Pancreas (tissue), 10 donors: ENCODE data around the gene SPDYE1. TPM values are rescaled to one million over a fixed set of nuclear protein-coding genes. Genes with fewer than 3 reads are reported as not detected.

Source experiments
- ATAC-seq, 4 donors: fragments of 200-7000 bp; cut with Tn5 transposase; one replicate each; pipeline versions ENCODE4 v1.8.0 to v1.9.1; 2020; ENCODE audit warnings: mild to moderate bottlenecking in 4 of 4, moderate library complexity in 4 of 4
- DNase-seq, 6 donors: peaks; one replicate each; pipeline ENCODE4 v3.0.0-alpha.2; 2020
- FAIRE-seq: peaks from 2 replicates; lab custom pipeline; 2012; peaks lifted over from hg19 to GRCh38; lab: Jason Lieb, UNC
- H3K27ac ChIP-seq, 4 donors: fragments of 200-600 bp; sonication (generic); 1 replicate in 3 of 4; 2 replicates in 1 of 4; pipeline versions ENCODE4 v1.5.0 to v1.8.0; 2020
- H3K27me3 ChIP-seq, 4 donors: fragments of 200-600 bp; one replicate each; pipeline ENCODE4 v1.8.0; 2021
- H3K36me3 ChIP-seq, 3 donors: fragments of 200-600 bp; sonication (generic) in 1 of 3; one replicate each; pipeline versions ENCODE4 v1.5.0 to v1.8.0; 2020 to 2021
- H3K4me1 ChIP-seq, 3 donors: fragments of 200-600 bp; one replicate each; pipeline ENCODE4 v1.8.0; 2021
- H3K4me3 ChIP-seq, 4 donors: fragments of 200-600 bp; sonication (generic) in 2 of 4; one replicate each; pipeline versions ENCODE4 v1.5.0 to v1.8.0; 2020 to 2021
- H3K9me3 ChIP-seq, 4 donors: fragments of 200-600 bp; one replicate each; pipeline ENCODE4 v1.8.0; 2021
- WGBS, 2 donors: extraction: QIAGEN DNeasy Blood & Tissue Kit; methylation state at CpG; one replicate each; pipeline ENCODE4 v1.1.7; 2013; 5-methylcytosine and 5-hydroxymethylcytosine counted together
- intact Hi-C, 3 donors: fragments of 100-400 bp; cut with DNase I; formaldehyde crosslinking; loops; one replicate each; pipeline versions ENCODE4 v1.11.1 to v1.14.2; 2022
- polyA plus RNA-seq, 2 donors: library from polyadenylated mRNA; stranded (reverse); fragments of 200-250 nt; gene quantifications; one replicate each; pipeline ENCODE4 v1.2.3, GENCODE V29; 2013
- total RNA-seq, 6 donors: library from RNA; stranded (reverse); fragmentation: NEBNext Ultra II Directional in 4 of 6; extraction: Animal tissue kit (Norgen Biotek cat#: 25700) in 4 of 6; gene quantifications; one replicate each; pipeline versions ENCODE4 v1.2.1 to v1.2.4, GENCODE V29; 2021 to 2023
- TF ChIP-seq, protein P1 (sequence below), 4 donors: fragments of 200-600 bp; sonication (generic) in 3 of 4; IDR thresholded peaks; one replicate each; pipeline versions ENCODE4 v1.5.0 to v1.8.0; 2021; ENCODE audit warnings: antibody characterized with exemption in 4 of 4
- donor health status: healthy with polysubstance abuse.
- donor health status: DM: no; HTN: no; CAD: no; lungs with moderate emphysema.
- donor health status: DM: no; HTN: no; CAD: no.
- donor health status: control.
- donor health status: control.
- donor health status: Bipolar disorder and iron deficiency.
- donor health status: DM: yes; HTN: yes; CAD: no.
- donor health status: DM: no; HTN: no; CAD: no.
- donor health status: DM: no; HTN: no; CAD: no.
- donor health status: DM: yes; HTN: yes; CAD: no.

The SPDYE1 gene
- total and polyA plus RNA-seq, 8 donors = 0.09 TPM; not detected in 7

DNA sequence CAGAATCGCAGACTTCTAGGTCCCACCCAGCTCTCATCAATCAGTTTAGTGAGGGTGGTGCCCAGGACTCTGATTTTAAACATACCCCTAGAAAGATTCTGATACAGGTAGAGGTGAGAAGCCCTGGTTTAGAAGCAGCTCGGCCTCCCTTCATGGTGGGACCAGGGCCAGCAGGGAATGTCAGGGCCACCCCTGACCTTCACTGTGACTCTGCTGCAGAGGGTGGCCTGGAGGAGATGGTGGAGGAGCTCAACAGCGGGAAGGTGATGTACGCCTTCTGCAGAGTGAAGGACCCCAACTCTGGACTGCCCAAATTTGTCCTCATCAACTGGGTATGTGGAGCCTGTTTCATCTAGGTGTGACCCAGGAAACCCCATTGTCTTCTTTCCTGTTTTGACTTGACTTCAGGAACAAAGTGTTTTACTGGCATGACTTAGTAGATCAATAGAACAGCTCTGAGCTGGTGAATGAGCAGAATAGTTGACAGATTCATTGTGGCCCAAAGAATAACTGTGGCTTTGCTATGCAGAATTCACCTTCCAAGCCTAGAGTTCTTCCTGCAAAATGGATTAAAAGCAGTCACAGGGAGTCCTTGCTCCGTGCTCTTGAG, 54.0 kb downstream of the SPDYE1 start:
- H3K27me3 ChIP-seq = no peaks in the 10 kb centered on the region
- intact Hi-C loops = no loop called here
- 90 to 94% methylated on average over 5 of the region's 5 CpGs for WGBS, 2 donors
- no peak for ATAC-seq
- peak in 2 of 6 donors; percentile 3 to 14 for DNase-seq
- H3K9me3 ChIP-seq = no peaks in the 10 kb centered on the region
- TF ChIP-seq, protein P1, sequence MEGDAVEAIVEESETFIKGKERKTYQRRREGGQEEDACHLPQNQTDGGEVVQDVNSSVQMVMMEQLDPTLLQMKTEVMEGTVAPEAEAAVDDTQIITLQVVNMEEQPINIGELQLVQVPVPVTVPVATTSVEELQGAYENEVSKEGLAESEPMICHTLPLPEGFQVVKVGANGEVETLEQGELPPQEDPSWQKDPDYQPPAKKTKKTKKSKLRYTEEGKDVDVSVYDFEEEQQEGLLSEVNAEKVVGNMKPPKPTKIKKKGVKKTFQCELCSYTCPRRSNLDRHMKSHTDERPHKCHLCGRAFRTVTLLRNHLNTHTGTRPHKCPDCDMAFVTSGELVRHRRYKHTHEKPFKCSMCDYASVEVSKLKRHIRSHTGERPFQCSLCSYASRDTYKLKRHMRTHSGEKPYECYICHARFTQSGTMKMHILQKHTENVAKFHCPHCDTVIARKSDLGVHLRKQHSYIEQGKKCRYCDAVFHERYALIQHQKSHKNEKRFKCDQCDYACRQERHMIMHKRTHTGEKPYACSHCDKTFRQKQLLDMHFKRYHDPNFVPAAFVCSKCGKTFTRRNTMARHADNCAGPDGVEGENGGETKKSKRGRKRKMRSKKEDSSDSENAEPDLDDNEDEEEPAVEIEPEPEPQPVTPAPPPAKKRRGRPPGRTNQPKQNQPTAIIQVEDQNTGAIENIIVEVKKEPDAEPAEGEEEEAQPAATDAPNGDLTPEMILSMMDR (IDR thresholded peaks at IDR 0.05) = no peak
- peaks cover 0 to 16% (median 0%) of the 10 kb centered on the region in 3 donors for H3K36me3 ChIP-seq
- H3K27ac ChIP-seq = no peak overlapping the region
- FAIRE-seq = no peak
- H3K4me1 ChIP-seq = no peaks in the 10 kb centered on the region
- H3K4me3 ChIP-seq = no peak overlapping the region

DNA sequence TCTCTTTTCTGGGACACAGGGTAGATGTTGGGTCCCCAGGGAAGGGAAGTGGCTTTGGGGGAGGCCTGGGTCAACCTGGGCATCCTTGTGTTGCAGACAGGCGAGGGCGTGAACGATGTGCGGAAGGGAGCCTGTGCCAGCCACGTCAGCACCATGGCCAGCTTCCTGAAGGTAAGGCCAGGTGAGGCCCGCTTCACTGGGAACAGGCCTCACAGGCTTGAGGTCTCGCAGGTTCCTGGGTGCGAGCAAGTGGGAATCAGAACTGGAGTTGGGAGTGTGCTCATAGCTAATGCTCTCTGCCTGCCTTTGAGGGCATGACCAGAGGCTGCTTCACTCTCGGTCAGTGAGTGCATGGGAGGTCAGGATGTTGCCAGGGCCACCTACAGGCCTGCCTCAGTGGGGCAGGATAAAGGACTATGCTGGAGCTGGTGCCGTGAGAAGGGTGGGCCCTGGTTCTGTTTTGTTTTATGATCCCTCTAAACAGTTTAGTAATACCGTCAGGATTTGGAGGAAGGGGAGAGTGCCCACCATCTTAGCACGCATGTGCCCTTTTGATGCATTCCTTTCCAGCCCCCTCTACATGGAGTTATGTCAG, 55.2 kb downstream of the SPDYE1 start:
- peak in 3 of 6 donors; percentile 7 to 49 (median 40) for DNase-seq
- Histone ChIP-seq H3K36me3 (peaks cover 8 to 26% (median 9%) of the 10 kb centered on the region in 3 donors), H3K4me1 (no peaks in the 10 kb centered on the region), H3K9me3 (no peaks in the 10 kb centered on the region), H3K27me3 (no peaks in the 10 kb centered on the region), H3K27ac (no peak overlapping the region), H3K4me3 (no peak overlapping the region)
- TF ChIP-seq, protein P1 (IDR thresholded peaks at IDR 0.05) = no peak
- FAIRE-seq = no peak
- WGBS, 2 donors = 95 to 96% methylated on average over 12 of the region's 12 CpGs
- intact Hi-C loops = no loop called here
- no peak for ATAC-seq

DNA sequence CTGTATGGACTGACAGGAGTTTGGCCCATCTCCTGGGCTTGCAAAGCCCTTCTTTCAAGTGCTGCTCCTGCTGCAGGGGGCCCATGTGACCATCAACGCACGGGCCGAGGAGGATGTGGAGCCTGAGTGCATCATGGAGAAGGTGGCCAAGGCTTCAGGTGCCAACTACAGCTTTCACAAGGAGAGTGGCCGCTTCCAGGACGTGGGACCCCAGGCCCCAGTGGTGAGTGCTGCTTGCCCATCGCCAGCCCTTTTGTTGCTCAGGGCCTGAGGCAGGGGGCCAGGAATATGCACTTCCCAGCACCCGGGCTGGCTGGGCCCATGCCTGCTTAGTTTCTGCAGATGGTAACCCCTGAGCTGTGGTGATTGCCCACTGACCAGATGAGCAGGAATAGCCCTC, 59.0 kb downstream of the SPDYE1 start:
- peak in 3 of 6 donors; percentile 8 to 38 (median 30) for DNase-seq
- no peak for FAIRE-seq
- Histone ChIP-seq H3K36me3 (peaks cover 9 to 42% (median 33%) of the 10 kb centered on the region in 3 donors), H3K4me3 (no peak overlapping the region), H3K4me1 (no peaks in the 10 kb centered on the region), H3K27ac (no peak overlapping the region), H3K9me3 (no peaks in the 10 kb centered on the region), H3K27me3 (no peaks in the 10 kb centered on the region)
- ATAC-seq = no peak
- TF ChIP-seq, protein P1 (IDR thresholded peaks at IDR 0.05) = no peak
- intact Hi-C loops = no loop called here
- 84 to 92% methylated on average over 7 of the region's 7 CpGs for WGBS, 2 donors

DNA sequence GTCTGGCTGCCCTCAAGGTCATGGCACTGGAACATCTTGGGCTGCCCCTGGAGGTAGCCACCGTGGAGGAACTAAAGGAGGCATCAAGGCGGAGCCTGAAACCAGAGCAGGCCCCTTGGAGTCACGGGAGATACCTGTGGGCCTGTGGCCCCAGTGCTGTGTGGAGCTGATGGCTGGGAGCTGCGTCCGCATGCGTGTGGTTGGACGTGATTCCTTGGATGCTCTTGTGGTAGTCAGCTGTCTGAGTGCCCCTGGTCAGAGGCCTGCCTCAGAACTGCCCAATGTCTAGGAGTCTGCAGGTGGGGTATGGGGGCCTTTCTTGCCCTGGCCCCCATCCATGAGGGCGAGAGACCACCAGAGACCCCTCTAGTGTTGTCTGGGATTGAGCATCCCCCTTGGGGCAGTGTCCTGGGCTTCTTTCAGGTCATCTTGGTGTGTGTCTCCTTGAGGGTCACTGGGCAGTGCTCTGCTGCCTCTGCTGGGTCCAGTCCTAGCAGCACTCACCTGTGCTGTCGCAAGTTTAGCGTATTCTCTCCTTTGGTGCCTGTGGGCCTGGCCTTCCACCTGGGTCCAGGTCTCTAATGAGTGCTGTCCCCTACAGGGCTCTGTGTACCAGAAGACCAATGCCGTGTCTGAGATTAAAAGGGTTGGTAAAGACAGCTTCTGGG, 59.6 kb downstream of the SPDYE1 start:
- intact Hi-C loops = no loop called here
- no peak for ATAC-seq
- Histone ChIP-seq H3K27me3 (no peaks in the 10 kb centered on the region), H3K27ac (no peak overlapping the region), H3K4me1 (no peaks in the 10 kb centered on the region), H3K4me3 (no peak overlapping the region), H3K9me3 (no peaks in the 10 kb centered on the region), H3K36me3 (peaks cover 9 to 42% (median 33%) of the 10 kb centered on the region in 3 donors)
- DNase-seq = peak in 3 of 6 donors; percentile 11 to 42 (median 42)
- FAIRE-seq = no peak
- WGBS, 2 donors = 88 to 94% methylated on average over 11 of the region's 11 CpGs
- TF ChIP-seq, protein P1 (IDR thresholded peaks at IDR 0.05) = no peak
